GM04504 (cell line): Measurements from ENCODE around the gene TEX44.
"Not testable (repeated sequence)": the region's sequence is repeated elsewhere in the genome, so short reads cannot be mapped to it uniquely, and the experiment has no call there.

Experiments
- DNase-seq: peaks from one replicate; pipeline ENCODE4 v3.0.0-alpha.2; 2012; ENCODE audit warnings: low read depth

The TEX44 gene

DNA sequence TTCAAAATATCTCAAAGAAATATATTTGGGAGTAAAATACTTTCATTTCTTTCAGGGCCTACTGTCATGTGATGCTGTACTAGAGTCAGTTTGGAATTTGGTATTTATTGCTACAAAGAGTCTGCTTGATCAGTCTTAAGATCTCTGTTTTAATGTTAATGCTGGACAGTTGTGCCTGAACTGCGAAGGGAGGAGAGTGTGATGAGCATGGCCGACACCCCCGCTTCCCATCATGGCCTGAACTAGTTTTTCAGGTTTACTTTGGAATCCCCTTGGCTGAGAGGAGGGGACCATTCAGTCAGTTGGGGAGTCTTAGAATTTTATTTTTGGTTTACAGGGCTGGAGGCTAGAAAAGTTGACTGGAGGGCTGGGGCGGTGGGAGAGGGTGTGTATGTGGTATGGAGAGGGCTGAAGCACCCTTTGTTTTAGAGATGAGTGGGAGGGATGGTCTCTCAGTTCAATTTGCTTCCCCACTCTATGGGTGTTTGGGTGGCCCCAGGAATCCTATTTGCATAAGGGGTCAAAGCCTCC, 20.9 kb upstream of the TEX44 start:
- DNase-seq = no peak

DNA sequence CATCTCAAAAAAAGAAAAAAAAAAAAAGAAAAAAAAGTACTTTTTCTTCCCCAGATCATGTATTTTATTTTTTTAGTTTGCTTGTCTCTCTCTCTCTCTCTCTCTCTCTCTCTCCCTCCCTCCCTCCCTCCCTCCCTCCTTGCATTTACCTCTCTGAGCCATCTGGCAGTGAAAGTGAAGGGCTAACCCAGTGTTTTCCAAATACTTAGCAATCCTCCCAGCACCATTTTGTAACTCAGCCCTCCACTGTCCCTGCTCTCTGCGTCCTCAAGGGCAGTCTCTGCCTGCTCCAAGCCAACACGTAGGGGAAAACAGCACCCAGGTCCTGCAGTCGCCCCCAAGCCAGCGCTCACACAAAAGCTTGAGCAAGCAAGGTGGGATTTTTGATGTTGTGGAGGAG, 19.6 kb upstream of the TEX44 start:
- DNase-seq = no peak

- DNase-seq = no peak
Measured at GRCh38 chr2:231573698-231574421, 18.8 kb upstream of the TEX44 start.

GRCh38 chr2:231575612-231576256, 16.9 kb upstream of the TEX44 start:
- DNase-seq = no peak

GRCh38 chr2:231576465-231576864, 16.2 kb upstream of the TEX44 start:
- no peak for DNase-seq

DNA sequence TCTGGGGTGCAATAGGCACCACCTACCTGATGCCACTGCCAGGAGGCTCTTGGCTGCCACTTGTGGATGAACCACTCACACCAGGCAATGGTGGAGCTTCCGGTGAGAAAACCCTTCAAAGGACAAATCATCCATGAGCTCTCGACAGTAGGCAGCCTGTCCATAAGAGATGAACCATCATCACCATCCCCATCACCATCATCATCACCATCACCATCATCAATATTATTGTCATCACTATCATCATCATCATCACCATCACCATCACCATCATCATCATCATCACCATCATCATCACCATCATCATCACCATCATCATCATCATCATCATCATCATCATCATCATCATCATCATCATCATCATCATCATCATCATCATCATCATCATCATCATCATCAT, 14.0 kb upstream of the TEX44 start:
- not testable (repeated sequence) for DNase-seq

- no peak for DNase-seq
Measured at GRCh38 chr2:231579560-231579959, 13.1 kb upstream of the TEX44 start.

- DNase-seq = no peak
Measured at GRCh38 chr2:231581328-231581727, 11.3 kb upstream of the TEX44 start.

DNA sequence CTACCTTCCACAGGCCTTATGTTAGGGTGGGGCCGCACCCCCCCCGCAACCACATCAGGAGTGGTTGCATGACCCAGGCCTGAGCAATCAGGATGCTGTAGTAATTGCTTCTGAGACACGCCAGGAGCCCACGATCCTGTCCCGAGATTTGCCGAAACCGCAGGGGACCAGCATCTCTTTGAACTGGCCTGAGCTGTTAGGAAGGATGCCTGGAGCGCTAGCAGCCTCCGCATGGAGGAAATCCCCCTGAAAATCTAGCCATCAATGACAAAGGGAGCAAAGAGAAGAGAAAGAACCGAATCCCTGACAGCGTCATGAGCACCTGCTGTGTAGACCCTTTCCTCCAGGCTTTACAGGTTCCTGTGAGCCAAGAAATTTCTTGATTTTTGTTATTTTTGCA, 8.7 kb upstream of the TEX44 start:
- no peak for DNase-seq

- not testable (repeated sequence) for DNase-seq
Measured at GRCh38 chr2:231587744-231588143, 4.9 kb upstream of the TEX44 start.

DNA sequence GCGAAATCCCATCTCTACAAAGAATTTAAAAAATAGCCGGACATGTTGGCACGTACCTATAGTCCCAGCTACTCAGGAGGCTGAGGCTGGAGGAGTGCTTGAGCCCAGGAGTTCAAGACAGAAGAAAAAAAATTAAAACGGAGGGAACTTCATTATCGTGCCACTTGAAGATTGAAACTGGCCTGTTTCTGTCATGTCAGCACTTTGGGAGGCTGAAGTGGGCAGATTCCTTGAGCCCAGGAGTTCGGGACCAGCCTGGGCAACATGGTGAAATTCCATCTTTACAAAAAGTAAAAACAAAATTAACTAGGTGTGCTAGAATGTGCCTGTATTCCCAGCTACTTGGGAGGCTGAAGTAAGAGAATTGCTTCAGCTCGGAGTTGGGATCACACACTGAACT, 3.0 kb upstream of the TEX44 start:
- DNase-seq = no peak

DNA sequence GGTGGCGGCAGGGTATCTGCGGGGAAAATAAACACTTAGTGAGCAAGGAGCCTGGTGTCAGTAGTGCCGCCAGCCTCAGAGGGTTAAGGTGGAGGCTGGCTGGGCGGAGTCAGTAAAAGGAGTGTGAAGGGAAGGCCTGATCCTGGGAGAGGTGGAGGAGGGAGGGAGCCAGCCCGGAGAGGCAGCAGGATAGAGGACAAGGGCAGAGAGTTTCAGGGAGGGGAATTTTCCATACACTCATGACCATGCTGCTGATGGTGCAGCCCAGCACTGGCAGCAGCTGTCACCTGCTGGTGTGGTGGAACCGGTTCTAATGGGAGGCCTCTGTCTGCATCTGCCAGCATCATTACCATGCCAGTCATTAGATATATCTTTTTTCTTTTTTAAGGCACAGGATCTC, 2.0 kb upstream of the TEX44 start:
- no peak for DNase-seq

GRCh38 chr2:231593666-231594065, 1.0 kb downstream of the TEX44 start:
- DNase-seq = no peak

DNA sequence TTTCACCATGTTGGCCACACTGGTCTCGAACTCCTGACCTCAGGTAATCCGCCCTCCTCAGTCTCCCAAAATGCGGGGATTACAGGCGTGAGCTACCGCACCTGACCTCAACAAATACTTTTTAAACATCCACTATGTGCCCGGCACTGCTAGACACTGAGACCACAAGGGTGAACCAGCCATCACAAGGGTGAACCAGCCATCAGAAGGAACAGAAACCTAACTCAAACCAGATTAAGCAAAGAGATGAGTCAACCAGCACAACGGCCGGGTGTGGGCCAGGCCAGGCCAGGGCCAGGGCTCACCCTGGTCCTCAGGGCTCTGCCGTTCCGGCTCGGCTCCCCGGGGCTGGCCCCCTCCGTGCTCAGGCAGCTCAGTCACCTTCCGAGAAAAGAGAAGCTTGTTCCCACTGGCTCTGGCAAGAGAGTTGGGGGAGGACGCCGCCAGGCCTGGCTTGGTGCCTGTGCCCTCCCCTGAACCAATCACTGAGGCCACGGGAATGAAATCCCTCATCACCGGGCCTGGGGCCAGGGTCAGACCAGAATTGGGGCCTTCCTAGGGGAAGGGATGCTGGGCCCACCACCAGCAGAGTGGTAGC, 4.4 kb downstream of the TEX44 start:
- DNase-seq = no peak

- no peak for DNase-seq
Measured at GRCh38 chr2:231597627-231598026, 5.0 kb downstream of the TEX44 start.

DNA sequence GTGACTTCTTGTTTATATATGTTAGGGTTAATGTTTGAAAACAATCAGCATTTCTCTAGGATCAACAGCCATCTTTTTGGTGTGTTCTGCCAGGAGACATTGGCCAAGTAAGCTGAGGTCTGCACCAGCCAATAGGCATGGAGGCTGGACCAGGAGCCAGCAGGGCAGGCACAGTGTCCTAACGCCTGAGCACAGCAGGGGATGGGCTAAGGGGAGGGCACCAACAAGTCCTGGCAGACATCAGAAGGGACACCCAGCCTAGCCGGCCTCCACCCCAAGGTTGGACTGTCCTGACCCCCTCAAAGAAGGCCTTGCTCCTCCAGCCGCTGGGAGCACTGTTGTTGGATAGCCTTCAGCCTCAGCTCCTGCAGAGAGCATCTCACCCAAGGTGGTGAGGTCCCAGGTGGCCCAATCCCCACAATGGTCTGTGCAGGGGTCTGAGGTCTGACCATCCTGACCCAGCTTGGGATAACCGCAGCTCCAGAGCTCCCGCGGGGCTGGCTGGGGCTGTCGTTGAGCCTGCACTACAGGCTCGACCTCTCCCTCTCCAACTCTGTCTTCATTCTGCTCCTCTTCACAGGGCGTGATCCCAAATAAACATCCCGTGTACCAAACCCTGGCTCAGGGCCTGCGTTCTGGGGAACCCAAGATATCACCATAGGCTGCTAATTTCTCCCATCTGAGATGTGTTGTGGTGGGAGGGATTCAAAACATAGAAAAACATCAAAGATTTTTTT, 8.1 kb downstream of the TEX44 start:
- no peak for DNase-seq

DNA sequence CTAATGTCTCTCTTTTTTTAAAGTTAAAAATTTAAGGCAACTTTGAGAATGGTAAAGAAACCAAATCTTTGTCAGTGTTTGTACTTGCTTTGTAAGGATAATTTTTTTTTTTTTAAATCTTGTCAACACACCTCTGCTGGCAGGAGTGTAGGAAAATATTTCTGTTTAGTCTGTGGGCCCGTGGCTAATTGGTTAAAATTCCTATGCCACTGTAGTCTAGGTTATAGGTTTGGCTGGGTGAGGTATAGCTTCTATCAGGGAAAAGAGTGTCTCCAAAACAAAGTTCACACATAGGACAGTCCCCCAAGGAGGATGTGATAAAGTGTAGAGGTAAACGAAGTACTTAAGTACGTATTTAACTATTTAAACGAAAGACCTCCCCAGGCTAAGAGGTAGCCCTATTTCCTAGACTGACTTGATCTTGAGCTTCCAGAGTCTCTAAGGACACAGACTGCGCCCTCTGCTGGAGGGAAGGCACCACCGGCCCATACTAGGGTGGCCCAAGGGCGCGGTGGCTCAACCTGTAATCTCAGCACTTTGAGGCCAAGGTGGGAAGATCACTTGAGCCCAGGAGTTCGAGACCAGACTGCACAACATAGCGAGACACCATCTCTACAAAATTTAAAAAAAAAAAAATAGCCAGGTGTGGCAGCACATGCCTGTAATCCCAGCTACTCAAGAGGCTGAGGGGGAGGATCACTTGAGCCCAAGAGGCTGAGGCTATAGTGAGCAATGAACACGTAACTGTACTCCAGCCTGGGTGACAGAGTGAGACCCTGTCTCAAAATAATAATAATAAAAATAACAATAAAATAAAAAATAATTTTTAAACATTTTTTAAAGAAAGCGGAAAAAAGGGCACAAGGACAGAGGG, 8.9 kb downstream of the TEX44 start:
- DNase-seq = no peak

DNA sequence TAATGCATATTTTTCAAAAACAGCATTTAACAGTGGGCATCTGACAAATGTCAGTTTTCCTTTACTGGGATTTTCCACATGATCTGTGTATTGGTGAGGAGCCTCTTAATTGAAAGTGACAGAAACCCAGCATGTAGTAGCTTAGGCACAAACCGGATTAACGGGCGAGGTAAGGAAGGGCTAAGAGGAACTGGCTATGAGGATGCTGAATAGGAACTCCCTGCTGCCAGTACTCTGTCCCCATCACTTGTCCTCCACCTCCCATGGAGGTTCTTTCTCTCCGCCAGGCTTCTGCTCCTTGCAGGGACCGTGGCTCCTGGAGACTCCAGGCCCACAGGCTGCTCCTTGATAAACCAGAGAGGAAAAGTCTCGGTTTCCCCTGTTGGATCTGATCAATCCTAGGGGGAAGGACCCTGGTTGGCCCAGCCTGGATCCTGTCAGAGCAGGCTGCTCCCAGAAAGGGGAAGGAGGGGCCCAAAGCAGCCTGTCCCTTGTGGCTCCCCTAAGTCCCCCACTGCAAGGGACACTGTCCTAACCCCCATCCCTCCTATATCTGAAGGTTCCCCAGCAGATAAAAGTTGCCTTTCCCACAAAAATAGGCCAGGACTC, 10.3 kb downstream of the TEX44 start:
- DNase-seq = no peak

GRCh38 chr2:231604101-231604684, 11.5 kb downstream of the TEX44 start:
- DNase-seq = no peak

GRCh38 chr2:231604685-231605606, 12.3 kb downstream of the TEX44 start:
- peak; percentile 95 for DNase-seq
